GM04503 (cell line): Measurements from ENCODE around the gene SLC39A11.
"Not testable (repeated sequence)": the region's sequence is repeated elsewhere in the genome, so short reads cannot be mapped to it uniquely, and the experiment has no call there.

Experiments
- DNase-seq: peaks from one replicate; pipeline ENCODE4 v3.0.0-alpha.2; 2012; ENCODE audit warnings: low read depth

SLC39A11 gene

GRCh38 chr17:73107191-73107590 lies 14.7 kb upstream of the SLC39A11 start:
- no peak for DNase-seq

- no peak for DNase-seq
Measured at GRCh38 chr17:73105431-73105830, 12.9 kb upstream of the SLC39A11 start.

- no peak for DNase-seq
Measured at GRCh38 chr17:73104450-73104849, 12.0 kb upstream of the SLC39A11 start.

- no peak for DNase-seq
Measured at GRCh38 chr17:73103641-73104335, 11.3 kb upstream of the SLC39A11 start.

GRCh38 chr17:73101031-73101430 lies 8.5 kb upstream of the SLC39A11 start:
- no peak for DNase-seq

GRCh38 chr17:73100363-73100762 lies 7.9 kb upstream of the SLC39A11 start:
- DNase-seq: no peak

- no peak for DNase-seq
Measured at GRCh38 chr17:73099511-73099910, 7.0 kb upstream of the SLC39A11 start.

- DNase-seq: no peak
Measured at GRCh38 chr17:73098919-73099318, 6.4 kb upstream of the SLC39A11 start.

GRCh38 chr17:73097973-73098765 lies 5.7 kb upstream of the SLC39A11 start:
- not testable (repeated sequence) for DNase-seq

- no peak for DNase-seq
Measured at GRCh38 chr17:73096866-73097265, 4.4 kb upstream of the SLC39A11 start.

GRCh38 chr17:73096211-73096610 lies 3.7 kb upstream of the SLC39A11 start:
- DNase-seq: no peak

- no peak for DNase-seq
Measured at GRCh38 chr17:73093286-73093685, 798 bp upstream of the SLC39A11 start.

- DNase-seq: no peak
Measured at GRCh38 chr17:73091770-73092522, 542 bp downstream of the SLC39A11 start.

GRCh38 chr17:73091410-73091769 lies 1.1 kb downstream of the SLC39A11 start:
- no peak for DNase-seq

GRCh38 chr17:73090396-73091202 lies 1.9 kb downstream of the SLC39A11 start:
- no peak for DNase-seq

GRCh38 chr17:73089322-73090317 lies 2.9 kb downstream of the SLC39A11 start:
- no peak for DNase-seq

- no peak for DNase-seq
Measured at GRCh38 chr17:73088561-73088960, 3.9 kb downstream of the SLC39A11 start.

GRCh38 chr17:73083432-73083831 lies 9.1 kb downstream of the SLC39A11 start:
- DNase-seq: no peak

GRCh38 chr17:73074566-73074965 lies 17.9 kb downstream of the SLC39A11 start:
- no peak for DNase-seq

- DNase-seq: no peak
Measured at GRCh38 chr17:73072219-73072962, 20.1 kb downstream of the SLC39A11 start.
